HepG2 (cell line): ENCODE results near the gene MRPL38. TPM values are rescaled to one million over a fixed set of nuclear protein-coding genes. Genes with fewer than 3 reads are reported as not detected.

Source experiments
- ELF3 ChIP-seq: IDR thresholded peaks from 2 replicates; pipeline ENCODE4 v1.6.1; 2016; ENCODE audit warnings: missing genetic modification reagents, missing compliant biosample characterization
- ELF4 ChIP-seq: sonication (generic); formaldehyde crosslinking; IDR thresholded peaks from 2 replicates; pipeline ENCODE4 v1.5.0; 2020; ENCODE audit warnings: missing genetic modification reagents, mild to moderate bottlenecking, moderate library complexity, borderline replicate concordance
- KLF13 ChIP-seq: sonication (generic); formaldehyde crosslinking; IDR thresholded peaks from 2 replicates; pipeline ENCODE4 v1.4.0; 2020; ENCODE audit warnings: mild to moderate bottlenecking, missing genetic modification reagents
- LCORL ChIP-seq, 2 experiments: fragments of 450-650 bp in 1 of 2; sonication (generic) in 1 of 2; formaldehyde crosslinking in 1 of 2; IDR thresholded peaks; 2 replicates each; pipeline versions ENCODE4 v1.5.0 to v1.6.1; 2017 to 2020; ENCODE audit warnings: antibody characterized with exemption in 1 of 2, missing genetic modification reagents in 1 of 2
- NFKBIZ ChIP-seq: IDR thresholded peaks from 2 replicates; pipeline ENCODE4 v1.6.1; 2018; ENCODE audit warnings: missing genetic modification reagents, missing compliant biosample characterization
- PATZ1 ChIP-seq: sonication (generic); formaldehyde crosslinking; IDR thresholded peaks from 2 replicates; pipeline ENCODE4 v1.4.0; 2020; ENCODE audit warnings: missing genetic modification reagents
- SMAD3 ChIP-seq: sonication (generic); formaldehyde crosslinking; IDR thresholded peaks from 2 replicates; pipeline ENCODE4 v1.4.0; 2020; ENCODE audit warnings: missing genetic modification reagents
- TP53 ChIP-seq: sonication (generic); formaldehyde crosslinking; conservative IDR thresholded peaks from 2 replicates; pipeline ENCODE4 v1.4.0; 2020; ENCODE audit warnings: missing genetic modification reagents
- ZNF121 ChIP-seq: sonication (generic); formaldehyde crosslinking; IDR thresholded peaks from 2 replicates; pipeline ENCODE4 v1.5.0; 2020; ENCODE audit warnings: mild to moderate bottlenecking, missing genetic modification reagents
- ZNF335 ChIP-seq: sonication (generic); formaldehyde crosslinking; IDR thresholded peaks from 2 replicates; pipeline ENCODE4 v1.4.0; 2020; ENCODE audit warnings: missing genetic modification reagents
- ZNF652 ChIP-seq: IDR thresholded peaks from 2 replicates; pipeline ENCODE4 v1.6.1; 2016; ENCODE audit warnings: low read depth, borderline replicate concordance
- ZNF703 ChIP-seq: sonication (generic); formaldehyde crosslinking; IDR thresholded peaks from 2 replicates; pipeline ENCODE4 v1.5.1; 2020; ENCODE audit warnings: missing genetic modification reagents, mild to moderate bottlenecking, moderate library complexity, borderline replicate concordance
- ZNF790 ChIP-seq: sonication (generic); formaldehyde crosslinking; IDR thresholded peaks from 2 replicates; pipeline ENCODE4 v1.8.0; 2022; ENCODE audit warnings: missing genetic modification reagents, mild to moderate bottlenecking, borderline replicate concordance
- ZSCAN31 ChIP-seq: sonication (generic); formaldehyde crosslinking; IDR thresholded peaks from 2 replicates; pipeline ENCODE4 v1.5.0; 2020; ENCODE audit warnings: low read depth, mild to moderate bottlenecking, missing genetic modification reagents
- polyA plus RNA-seq, 8 experiments: library from polyadenylated mRNA; depleted of rRNA in 3 of 8; stranded (reverse) in 7 of 8; unstranded in 1 of 8; fragments of >200 nt; fragmentation: Illumina TruSeq in 4 of 8; extraction: Trizol in 4 of 8; gene quantifications; 2 replicates each; pipeline versions ENCODE4 v1.2.1 to v1.2.3, GENCODE V29; 2011 to 2016; ENCODE audit warnings: low read depth in 4 of 8, missing spikeins in 1 of 8, mixed read lengths in 1 of 8; ENCODE audit not compliant: insufficient read depth in 1 of 8
- total RNA-seq, 5 experiments: library from RNA; depleted of rRNA; stranded (reverse); fragments of >200 nt; fragmentation: Illumina TruSeq; extraction: Trizol; gene quantifications; 2 replicates each; pipeline ENCODE4 v1.2.3, GENCODE V29; 2016; ENCODE audit warnings: low read depth in 1 of 5
- TF ChIP-seq, protein P1 (sequence below): sonication (generic); formaldehyde crosslinking; IDR thresholded peaks from 2 replicates; pipeline ENCODE4 v1.4.0; 2020; ENCODE audit warnings: mild to moderate bottlenecking, missing genetic modification reagents, borderline replicate concordance
- TF ChIP-seq, protein P2 (sequence below): IDR thresholded peaks from 2 replicates; pipeline ENCODE4 v1.6.1; 2016
- TF ChIP-seq, protein P3 (sequence below): IDR thresholded peaks from 2 replicates; pipeline ENCODE4 v1.6.1; 2016; ENCODE audit warnings: low read depth, borderline replicate concordance

MRPL38 gene
- total and polyA plus RNA-seq, 2 of the 13 experiments (the other 11 are each of a cell fraction or from before 2014, with no cell fraction given), result 83.7 to 125 TPM

DNA sequence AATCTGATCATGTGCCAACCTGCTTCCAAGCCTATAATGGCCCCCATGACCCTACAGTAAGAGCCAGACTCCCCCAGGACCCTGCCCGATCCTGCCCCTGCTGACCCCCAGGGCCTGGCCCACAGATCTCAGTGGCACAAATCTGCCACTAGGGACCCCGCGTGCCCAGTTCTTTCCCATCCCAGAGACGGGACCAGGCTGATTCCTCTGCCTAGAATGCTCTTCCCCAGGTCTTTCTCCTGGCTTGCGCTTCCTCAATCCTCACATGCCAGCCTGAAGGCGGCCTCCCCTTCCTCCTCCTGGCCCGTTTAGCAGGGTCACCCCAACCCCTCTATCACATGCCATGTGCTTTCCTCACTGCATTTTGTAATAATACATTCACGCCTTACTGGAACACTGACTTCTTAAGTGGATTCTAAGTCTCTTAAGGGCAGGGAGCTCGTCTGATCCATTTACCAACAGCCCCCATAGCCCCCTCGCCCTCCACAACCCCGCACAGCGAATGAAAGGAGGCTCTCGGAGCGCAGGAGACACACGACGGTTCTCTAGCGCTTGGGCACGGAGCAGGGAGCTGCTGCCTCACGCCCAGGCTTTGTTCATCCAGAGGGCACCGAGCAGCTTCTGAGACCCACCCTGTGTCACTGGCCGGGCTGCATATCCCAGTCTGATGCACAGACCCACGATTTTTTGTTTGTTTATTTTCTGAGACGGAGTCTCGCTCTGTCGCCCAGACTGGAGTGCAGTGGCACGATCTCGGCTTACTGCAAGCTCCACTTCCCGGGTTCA, 9.1 kb downstream of the MRPL38 start (continued):
- TF ChIP-seq ZNF652 (CRISPR knock-in tag), result no peak
- TF ChIP-seq ELF4, result no peak
- no peak for TF ChIP-seq ZNF790 (CRISPR knock-in tag)
- TF ChIP-seq TP53 (CRISPR knock-in tag), result no peak
- TF ChIP-seq LCORL (IDR thresholded peaks at IDR 0.05), result no peak
- TF ChIP-seq LCORL (CRISPR knock-in tag; IDR thresholded peaks at IDR 0.05), result no peak
- no peak for TF ChIP-seq ZSCAN31 (CRISPR knock-in tag)
- peak; percentile 49; the same call in 1 of the 2 replicates for TF ChIP-seq PATZ1 (CRISPR knock-in tag)
- TF ChIP-seq ZNF335, result no peak
- peak; percentile 20; the same call in 1 of the 2 replicates for TF ChIP-seq ZNF121
- no peak for TF ChIP-seq SMAD3
- TF ChIP-seq, protein P1, sequence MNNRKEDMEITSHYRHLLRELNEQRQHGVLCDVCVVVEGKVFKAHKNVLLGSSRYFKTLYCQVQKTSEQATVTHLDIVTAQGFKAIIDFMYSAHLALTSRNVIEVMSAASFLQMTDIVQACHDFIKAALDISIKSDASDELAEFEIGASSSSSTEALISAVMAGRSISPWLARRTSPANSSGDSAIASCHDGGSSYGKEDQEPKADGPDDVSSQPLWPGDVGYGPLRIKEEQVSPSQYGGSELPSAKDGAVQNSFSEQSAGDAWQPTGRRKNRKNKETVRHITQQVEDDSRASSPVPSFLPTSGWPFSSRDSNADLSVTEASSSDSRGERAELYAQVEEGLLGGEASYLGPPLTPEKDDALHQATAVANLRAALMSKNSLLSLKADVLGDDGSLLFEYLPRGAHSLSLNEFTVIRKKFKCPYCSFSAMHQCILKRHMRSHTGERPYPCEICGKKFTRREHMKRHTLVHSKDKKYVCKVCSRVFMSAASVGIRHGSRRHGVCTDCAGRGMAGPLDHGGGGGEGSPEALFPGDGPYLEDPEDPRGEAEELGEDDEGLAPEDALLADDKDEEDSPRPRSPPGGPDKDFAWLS, result no peak
- no peak for TF ChIP-seq ZNF703
- TF ChIP-seq NFKBIZ, result no peak
- no peak for TF ChIP-seq ELF3
- TF ChIP-seq, protein P2, sequence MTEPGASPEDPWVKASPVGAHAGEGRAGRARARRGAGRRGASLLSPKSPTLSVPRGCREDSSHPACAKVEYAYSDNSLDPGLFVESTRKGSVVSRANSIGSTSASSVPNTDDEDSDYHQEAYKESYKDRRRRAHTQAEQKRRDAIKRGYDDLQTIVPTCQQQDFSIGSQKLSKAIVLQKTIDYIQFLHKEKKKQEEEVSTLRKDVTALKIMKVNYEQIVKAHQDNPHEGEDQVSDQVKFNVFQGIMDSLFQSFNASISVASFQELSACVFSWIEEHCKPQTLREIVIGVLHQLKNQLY (CRISPR knock-in tag), result no peak
- TF ChIP-seq, protein P3, sequence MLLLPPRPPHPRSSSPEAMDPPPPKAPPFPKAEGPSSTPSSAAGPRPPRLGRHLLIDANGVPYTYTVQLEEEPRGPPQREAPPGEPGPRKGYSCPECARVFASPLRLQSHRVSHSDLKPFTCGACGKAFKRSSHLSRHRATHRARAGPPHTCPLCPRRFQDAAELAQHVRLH (CRISPR knock-in tag), result no peak
- TF ChIP-seq KLF13, result no peak
